GM12891 (cell line): Measurements from ENCODE around the gene SNRNP25.
"Not testable (repeated sequence)": the region's sequence is repeated elsewhere in the genome, so short reads cannot be mapped to it uniquely, and the experiment has no call there.

ENCODE experiments used
- DNase-seq: peaks from one replicate; pipeline ENCODE4 v3.0.0; 2011; ENCODE audit warnings: low spot score; ENCODE audit not compliant: insufficient read length
- FAIRE-seq: peaks from 2 replicates; lab custom pipeline; 2011; peaks lifted over from hg19 to GRCh38; lab: Jason Lieb, UNC
- PAX5 ChIP-seq: IDR thresholded peaks from 2 replicates; pipeline ENCODE4 v1.6.1; 2011; ENCODE audit warnings: low read length, moderate library complexity, mild to moderate bottlenecking; ENCODE audit not compliant: insufficient read depth, severe bottlenecking
- POLR2A ChIP-seq: IDR thresholded peaks from 2 replicates; pipeline ENCODE4 v1.6.1; 2011; ENCODE audit warnings: low read depth, low read length, control low read depth
- POLR2AphosphoS5 ChIP-seq: IDR thresholded peaks from 2 replicates; pipeline ENCODE4 v1.6.1; 2011; ENCODE audit warnings: low read depth, low read length, control low read depth
- POU2F2 ChIP-seq: IDR thresholded peaks from 2 replicates; pipeline ENCODE4 v1.6.1; 2011; ENCODE audit warnings: low read depth, mild to moderate bottlenecking, control low read depth, low read length, moderate library complexity
- SPI1 ChIP-seq: IDR thresholded peaks from 2 replicates; pipeline ENCODE4 v1.6.1; 2011; ENCODE audit warnings: low read depth, low read length, control low read depth
- TAF1 ChIP-seq: IDR thresholded peaks from 2 replicates; pipeline ENCODE4 v1.6.1; 2011; ENCODE audit warnings: low read depth, low read length, control low read depth

The SNRNP25 gene

GRCh38 chr16:43294-43693 is 10.3 kb upstream of the SNRNP25 start:
- no peak for TF ChIP-seq TAF1
- TF ChIP-seq PAX5 = no peak
- TF ChIP-seq POLR2AphosphoS5 = no peak
- no peak for TF ChIP-seq POLR2A
- no peak for TF ChIP-seq POU2F2
- no peak for TF ChIP-seq SPI1
- DNase-seq (no peak), FAIRE-seq (no peak)

- FAIRE-seq (no peak), DNase-seq (no peak)
- no peak for TF ChIP-seq POU2F2
- TF ChIP-seq POLR2A = no peak
- no peak for TF ChIP-seq POLR2AphosphoS5
- no peak for TF ChIP-seq PAX5
- TF ChIP-seq SPI1 = no peak
- TF ChIP-seq TAF1 = no peak
Measured at GRCh38 chr16:44655-45054, 9.0 kb upstream of the SNRNP25 start.

- DNase-seq = no peak
- no peak for FAIRE-seq
- TF ChIP-seq POU2F2 (no peak), SPI1 (no peak), PAX5 (no peak), POLR2AphosphoS5 (no peak), TAF1 (no peak), POLR2A (no peak)
Measured at GRCh38 chr16:45454-45853, 8.2 kb upstream of the SNRNP25 start.

- not testable (repeated sequence) for FAIRE-seq, DNase-seq
Measured at GRCh38 chr16:46510-46909, 7.1 kb upstream of the SNRNP25 start.

- no peak for TF ChIP-seq TAF1
- no peak for DNase-seq
- FAIRE-seq = no peak
Measured at GRCh38 chr16:47234-47633, 6.4 kb upstream of the SNRNP25 start.

- TF ChIP-seq TAF1 = no peak
- TF ChIP-seq PAX5 = no peak
- TF ChIP-seq POLR2AphosphoS5 = no peak
- TF ChIP-seq POU2F2 = no peak
- no peak for TF ChIP-seq SPI1
- TF ChIP-seq POLR2A = no peak
- FAIRE-seq = no peak
- no peak for DNase-seq
Measured at GRCh38 chr16:50769-51591, 2.6 kb upstream of the SNRNP25 start.

- TF ChIP-seq SPI1 (no peak), POLR2AphosphoS5 (no peak), POU2F2 (no peak), POLR2A (no peak), PAX5 (no peak)
- FAIRE-seq = no peak
- DNase-seq = no peak
Measured at GRCh38 chr16:54237-54581, 581 bp downstream of the SNRNP25 start.

GRCh38 chr16:55571-56136 is 2.0 kb downstream of the SNRNP25 start:
- TF ChIP-seq TAF1 (no peak), POLR2A (no peak), SPI1 (no peak), POU2F2 (no peak), PAX5 (no peak), POLR2AphosphoS5 (no peak)
- DNase-seq (no peak), FAIRE-seq (no peak)

GRCh38 chr16:56231-56927 is 2.8 kb downstream of the SNRNP25 start:
- TF ChIP-seq SPI1 (no peak), POLR2A (no peak), POU2F2 (no peak), TAF1 (no peak), PAX5 (no peak), POLR2AphosphoS5 (no peak)
- no peak for DNase-seq
- FAIRE-seq = no peak
